Measurements from ENCODE around the gene CRISP1.

- no peak for TF ChIP-seq CTCF (IDR thresholded peaks at IDR 0.05)
- TF ChIP-seq POLR2A (IDR thresholded peaks at IDR 0.05): no peak
These were observed 39.0 kb upstream of the CRISP1 start for GRCh38 chr6:49905296-49905695.
